MCF 10A (cell line): ENCODE data around the gene COL6A6. TPM values are rescaled to one million over a fixed set of nuclear protein-coding genes. Genes with fewer than 3 reads are reported as not detected.

ENCODE experiments used
- BruUV-seq: library from RNA; stranded (reverse); fragments of 400-500 nt; replicated peaks from 2 replicates; lab custom pipeline; 2021; lab: Mats Ljungman, UMichigan
- CTCF ChIA-PET: fragments of 300-600 bp; sonication (Branson Sonifier 250); formaldehyde crosslinking; extraction: SDS; loops from one replicate; lab custom pipeline; 2021; ENCODE audit warnings: antibody characterized with exemption, inconsistent platforms; lab: Yijun Ruan, JAX
- POLR2A ChIA-PET: fragments of 300-600, 350-650 bp; sonication (Branson Sonifier 250); formaldehyde crosslinking; extraction: SDS; loops from one replicate; lab custom pipeline; 2020; ENCODE audit warnings: antibody characterized with exemption, inconsistent platforms; lab: Yijun Ruan, JAX
- DNase-seq: peaks from one replicate; pipeline ENCODE4 v3.0.0-alpha.2; 2018; ENCODE audit not compliant: unreplicated experiment
- H3K27ac Mint-ChIP-seq: one replicate; pipeline ENCODE4 v1.8.0; 2022; ENCODE audit warnings: mild to moderate bottlenecking, low read depth, mixed read lengths; ENCODE audit not compliant: unreplicated experiment
- H3K27me3 Mint-ChIP-seq: one replicate; pipeline ENCODE4 v1.8.0; 2022; ENCODE audit warnings: mixed read lengths; ENCODE audit not compliant: insufficient read depth, unreplicated experiment
- H3K36me3 Mint-ChIP-seq: one replicate; pipeline ENCODE4 v1.8.0; 2022; ENCODE audit warnings: mild to moderate bottlenecking, moderate library complexity, mixed read lengths; ENCODE audit not compliant: insufficient read depth, unreplicated experiment
- H3K4me1 Mint-ChIP-seq: one replicate; pipeline ENCODE4 v1.8.0; 2022; ENCODE audit warnings: mixed read lengths; ENCODE audit not compliant: insufficient read depth, unreplicated experiment
- H3K4me3 Mint-ChIP-seq: one replicate; pipeline ENCODE4 v1.8.0; 2022; ENCODE audit warnings: mild to moderate bottlenecking, moderate library complexity, mixed read lengths; ENCODE audit not compliant: unreplicated experiment
- H3K9me3 Mint-ChIP-seq: one replicate; pipeline ENCODE4 v1.8.0; 2022; ENCODE audit warnings: mixed read lengths; ENCODE audit not compliant: unreplicated experiment
- intact Hi-C: fragments of 100-400 bp; cut with micrococcal nuclease; formaldehyde crosslinking; loops from 2 replicates; pipeline ENCODE4 v1.14.1; 2022
- total RNA-seq: library from RNA; stranded (reverse); gene quantifications from 2 replicates; pipeline ENCODE4 v1.2.3, GENCODE V29; 2022
- TF ChIP-seq, protein P1 (sequence below): fragments of 200-600 bp; IDR thresholded peaks from one replicate; pipeline ENCODE4 v1.8.0; 2022; ENCODE audit warnings: antibody characterized with exemption, mild to moderate bottlenecking; ENCODE audit not compliant: unreplicated experiment

The COL6A6 gene
- total RNA-seq, 1 experiment from 2014 or later: not detected

DNA sequence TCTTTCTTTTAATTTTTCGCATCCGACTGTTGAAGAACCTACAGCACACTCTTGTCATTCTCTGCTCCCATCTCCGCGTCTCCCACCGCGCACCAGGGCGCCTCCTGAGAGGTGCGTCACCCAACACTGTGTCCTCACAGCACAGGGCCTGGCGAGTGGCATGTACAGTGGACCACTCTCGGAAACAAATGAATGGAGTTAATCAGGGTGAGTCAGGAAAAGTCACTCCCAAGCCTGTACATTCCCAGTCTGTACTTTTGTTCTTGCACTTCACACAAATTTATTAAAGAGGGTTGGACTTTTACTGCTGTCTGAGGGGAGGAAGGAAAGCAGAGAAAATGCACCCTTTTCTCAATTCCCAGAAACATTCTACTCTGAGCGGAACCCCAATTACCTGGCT is 625 bp downstream of the COL6A6 start:
- intact Hi-C loops: no loop called here
- H3K9me3 Mint-ChIP-seq: peaks cover 10% of the 10 kb centered on the region
- CTCF ChIA-PET: no interaction called here
- no TSS peak for BruUV-seq
- no peak overlapping the region for H3K4me3 Mint-ChIP-seq
- DNase-seq: no peak
- POLR2A ChIA-PET: no interaction called here
- no peaks in the 10 kb centered on the region for H3K36me3 Mint-ChIP-seq
- no peaks in the 10 kb centered on the region for H3K4me1 Mint-ChIP-seq
- H3K27me3 Mint-ChIP-seq: peaks cover 54% of the 10 kb centered on the region
- no peak overlapping the region for H3K27ac Mint-ChIP-seq
- TF ChIP-seq, protein P1, sequence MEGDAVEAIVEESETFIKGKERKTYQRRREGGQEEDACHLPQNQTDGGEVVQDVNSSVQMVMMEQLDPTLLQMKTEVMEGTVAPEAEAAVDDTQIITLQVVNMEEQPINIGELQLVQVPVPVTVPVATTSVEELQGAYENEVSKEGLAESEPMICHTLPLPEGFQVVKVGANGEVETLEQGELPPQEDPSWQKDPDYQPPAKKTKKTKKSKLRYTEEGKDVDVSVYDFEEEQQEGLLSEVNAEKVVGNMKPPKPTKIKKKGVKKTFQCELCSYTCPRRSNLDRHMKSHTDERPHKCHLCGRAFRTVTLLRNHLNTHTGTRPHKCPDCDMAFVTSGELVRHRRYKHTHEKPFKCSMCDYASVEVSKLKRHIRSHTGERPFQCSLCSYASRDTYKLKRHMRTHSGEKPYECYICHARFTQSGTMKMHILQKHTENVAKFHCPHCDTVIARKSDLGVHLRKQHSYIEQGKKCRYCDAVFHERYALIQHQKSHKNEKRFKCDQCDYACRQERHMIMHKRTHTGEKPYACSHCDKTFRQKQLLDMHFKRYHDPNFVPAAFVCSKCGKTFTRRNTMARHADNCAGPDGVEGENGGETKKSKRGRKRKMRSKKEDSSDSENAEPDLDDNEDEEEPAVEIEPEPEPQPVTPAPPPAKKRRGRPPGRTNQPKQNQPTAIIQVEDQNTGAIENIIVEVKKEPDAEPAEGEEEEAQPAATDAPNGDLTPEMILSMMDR: no peak

DNA sequence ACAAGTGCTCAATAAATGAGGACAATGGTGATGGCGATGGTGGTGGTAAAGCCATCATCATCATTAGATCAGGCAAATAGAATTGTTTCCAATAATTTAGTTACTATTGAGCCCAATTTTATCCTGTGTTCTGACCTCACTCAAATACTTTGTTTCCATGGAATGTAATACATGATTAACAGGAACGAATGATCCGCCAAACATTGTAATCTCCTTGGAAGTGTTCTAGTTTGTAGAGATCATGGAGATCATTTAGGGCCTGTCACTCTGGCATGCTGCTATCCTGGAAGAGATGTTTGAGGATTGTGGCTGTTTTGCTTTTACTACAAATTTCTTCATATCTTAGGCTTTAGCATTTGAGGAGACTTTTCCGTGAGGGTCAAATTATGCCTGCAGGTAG is 2.8 kb downstream of the COL6A6 start:
- peaks cover 59% of the 10 kb centered on the region for H3K27me3 Mint-ChIP-seq
- DNase-seq: no peak
- H3K27ac Mint-ChIP-seq: no peak overlapping the region
- H3K36me3 Mint-ChIP-seq: no peaks in the 10 kb centered on the region
- H3K4me3 Mint-ChIP-seq: no peak overlapping the region
- TF ChIP-seq, protein P1: no peak
- H3K9me3 Mint-ChIP-seq: no peaks in the 10 kb centered on the region
- ChIA-PET CTCF (no interaction called here), POLR2A (no interaction called here)
- intact Hi-C loops: no loop called here
- no TSS peak for BruUV-seq
- no peaks in the 10 kb centered on the region for H3K4me1 Mint-ChIP-seq

DNA sequence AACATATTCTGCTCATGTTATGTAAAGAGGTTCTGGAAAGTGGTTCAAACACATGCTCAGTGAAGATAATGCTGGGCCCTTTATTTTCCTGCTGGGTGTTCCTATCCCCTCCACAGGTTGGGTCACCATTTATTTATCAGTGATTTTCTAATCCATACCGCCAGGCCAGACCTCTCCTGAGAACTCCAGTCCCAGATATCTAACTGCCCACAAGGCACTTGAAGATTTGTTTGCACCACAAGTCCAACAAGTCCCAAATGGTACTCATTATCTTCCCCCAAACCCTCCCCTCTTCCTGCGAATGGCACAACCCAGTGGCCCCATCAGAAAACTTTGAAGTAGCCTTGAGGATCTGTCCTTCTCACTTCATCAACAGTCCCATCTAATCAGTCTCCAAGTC is 5.4 kb downstream of the COL6A6 start:
- POLR2A ChIA-PET: no interaction called here
- Mint-ChIP-seq H3K27ac (no peak overlapping the region), H3K4me3 (no peak overlapping the region), H3K4me1 (no peaks in the 10 kb centered on the region), H3K36me3 (no peaks in the 10 kb centered on the region), H3K9me3 (no peaks in the 10 kb centered on the region), H3K27me3 (peaks cover 59% of the 10 kb centered on the region)
- TF ChIP-seq, protein P1: no peak
- intact Hi-C loops: no loop called here
- CTCF ChIA-PET: no interaction called here
- DNase-seq: no peak
- no TSS peak for BruUV-seq

DNA sequence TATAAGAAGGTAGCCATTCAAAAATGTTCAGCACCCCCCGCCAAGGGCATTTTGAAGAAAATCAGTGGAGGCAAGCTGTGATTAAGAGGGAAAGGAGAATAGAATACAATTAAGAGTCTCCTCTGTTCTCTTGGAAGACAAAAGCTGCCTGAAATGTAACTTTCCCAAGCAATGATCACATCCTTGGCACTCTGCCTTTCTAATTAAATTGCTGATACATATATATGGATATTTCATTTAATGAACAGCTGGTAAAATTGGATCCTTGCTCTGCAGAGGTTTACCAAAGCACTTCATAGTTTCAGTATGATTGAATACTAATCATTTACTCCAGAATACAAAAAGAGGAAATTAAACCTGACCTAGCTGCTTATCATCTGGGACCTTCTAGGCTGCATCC is 10.4 kb downstream of the COL6A6 start:
- Mint-ChIP-seq H3K4me1 (no peaks in the 10 kb centered on the region), H3K9me3 (no peaks in the 10 kb centered on the region), H3K4me3 (no peak overlapping the region), H3K36me3 (no peaks in the 10 kb centered on the region), H3K27ac (no peak overlapping the region), H3K27me3 (peaks cover 58% of the 10 kb centered on the region)
- intact Hi-C loops: no loop called here
- no peak for DNase-seq
- POLR2A ChIA-PET: no interaction called here
- CTCF ChIA-PET: interaction anchor here (0.6 to 1.4 kb wide), 3 partner anchors 11 to 35 kb away, joined by 3 to 5 read pairs (median 3); no protein-coding TSS in a partner anchor
- TF ChIP-seq, protein P1: no peak
- BruUV-seq: no TSS peak
